GM21825 (cell line): Measurements from ENCODE around the gene MAMLD1.

ENCODE experiments used
- ATAC-seq: cut with Tn5 transposase; IDR thresholded peaks from one replicate; pipeline ENCODE4 v1.9.1; 2021; ENCODE audit warnings: mild to moderate bottlenecking, moderate library complexity; ENCODE audit not compliant: unreplicated experiment

MAMLD1 gene

GRCh38 chrX:150495496-150495895 lies 132.4 kb downstream of the MAMLD1 start:
- ATAC-seq: no peak

GRCh38 chrX:150499240-150499639 lies 136.1 kb downstream of the MAMLD1 start:
- ATAC-seq: no peak

- ATAC-seq: no peak
Measured at GRCh38 chrX:150502091-150502490, 139.0 kb downstream of the MAMLD1 start.

- ATAC-seq: no peak
Measured at GRCh38 chrX:150502979-150503897, 140.1 kb downstream of the MAMLD1 start.

GRCh38 chrX:150503898-150504219 lies 140.7 kb downstream of the MAMLD1 start:
- no peak for ATAC-seq

GRCh38 chrX:150504397-150505182 lies 141.5 kb downstream of the MAMLD1 start:
- no peak for ATAC-seq

GRCh38 chrX:150506020-150506419 lies 142.9 kb downstream of the MAMLD1 start:
- ATAC-seq: no peak

- no peak for ATAC-seq
Measured at GRCh38 chrX:150506486-150506885, 143.4 kb downstream of the MAMLD1 start.

- no peak for ATAC-seq
Measured at GRCh38 chrX:150507251-150507856, 144.2 kb downstream of the MAMLD1 start.

- ATAC-seq: no peak
Measured at GRCh38 chrX:150508018-150508417, 144.9 kb downstream of the MAMLD1 start.

GRCh38 chrX:150508451-150509367 lies 145.6 kb downstream of the MAMLD1 start:
- no peak for ATAC-seq

GRCh38 chrX:150509703-150510102 lies 146.6 kb downstream of the MAMLD1 start:
- ATAC-seq: no peak

GRCh38 chrX:150512461-150512901 lies 149.4 kb downstream of the MAMLD1 start:
- ATAC-seq: no peak

- no peak for ATAC-seq
Measured at GRCh38 chrX:150513544-150513943, 150.4 kb downstream of the MAMLD1 start.

- no peak for ATAC-seq
Measured at GRCh38 chrX:150514462-150514861, 151.3 kb downstream of the MAMLD1 start.

- ATAC-seq: no peak
Measured at GRCh38 chrX:150515801-150516200, 152.7 kb downstream of the MAMLD1 start.

- no peak for ATAC-seq
Measured at GRCh38 chrX:150517303-150517910, 154.3 kb downstream of the MAMLD1 start.

GRCh38 chrX:150522494-150522893 lies 159.4 kb downstream of the MAMLD1 start:
- ATAC-seq: no peak

GRCh38 chrX:150525061-150525919 lies 162.2 kb downstream of the MAMLD1 start:
- ATAC-seq: no peak
